HG03175 (cell line): ENCODE results near the gene KRTAP10-1.
"Not testable (repeated sequence)": the region's sequence is repeated elsewhere in the genome, so short reads cannot be mapped to it uniquely, and the experiment has no call there.

Source experiments
- ATAC-seq: cut with Tn5 transposase; IDR thresholded peaks from one replicate; pipeline ENCODE4 v1.9.1; 2021; ENCODE audit warnings: mild to moderate bottlenecking, moderate library complexity; ENCODE audit not compliant: unreplicated experiment

KRTAP10-1 gene

DNA sequence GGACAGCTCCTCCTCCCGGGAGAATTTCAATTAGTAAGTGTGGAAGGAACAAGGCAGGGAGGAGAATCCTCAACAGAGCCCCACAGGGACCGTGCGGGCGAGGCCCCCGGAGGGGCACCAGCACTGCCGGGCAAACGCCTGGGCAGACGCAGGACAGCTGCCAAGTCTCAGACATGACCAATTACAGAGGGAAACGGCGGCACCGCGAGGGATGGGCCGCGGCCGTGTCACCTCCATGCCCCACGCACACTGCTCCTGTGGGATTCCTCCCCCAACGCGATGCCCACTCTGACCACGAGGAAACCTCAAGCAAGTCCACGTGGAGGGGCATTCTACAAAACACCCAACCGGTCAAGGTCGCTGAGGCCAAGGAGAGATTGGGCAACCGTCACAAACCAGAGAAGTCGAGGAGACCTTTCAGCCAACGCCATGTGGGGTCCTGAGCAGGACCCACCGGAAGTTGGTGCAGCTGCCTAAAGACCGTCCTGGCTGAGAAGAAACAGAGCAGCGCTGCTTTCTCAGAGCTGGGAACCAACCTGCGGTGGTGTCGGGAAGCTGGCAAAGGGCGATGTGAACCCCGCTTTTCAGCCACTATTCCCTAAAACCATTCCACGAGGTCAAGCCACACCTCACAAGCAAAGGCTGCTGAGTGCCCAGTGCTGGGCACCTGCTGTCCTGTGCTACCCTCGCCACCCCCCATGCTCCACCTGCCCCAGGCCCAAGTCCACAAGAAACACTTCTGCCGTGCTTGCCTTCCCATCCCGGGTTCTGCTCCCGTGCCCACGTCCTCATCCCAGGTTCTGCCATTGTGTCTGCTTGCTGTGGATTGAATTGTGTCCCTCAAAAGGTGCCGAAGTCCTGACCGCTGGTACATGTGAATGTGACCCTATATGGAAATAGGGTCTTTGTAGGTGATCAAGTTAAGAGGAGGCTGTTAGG is 32.1 kb upstream of the KRTAP10-1 start:
- ATAC-seq = no peak

- no peak for ATAC-seq
Observed at GRCh38 chr21:44571296-44571695, 31.3 kb upstream of the KRTAP10-1 start.

GRCh38 chr21:44569861-44570517 is 30.0 kb upstream of the KRTAP10-1 start:
- ATAC-seq = no peak

DNA sequence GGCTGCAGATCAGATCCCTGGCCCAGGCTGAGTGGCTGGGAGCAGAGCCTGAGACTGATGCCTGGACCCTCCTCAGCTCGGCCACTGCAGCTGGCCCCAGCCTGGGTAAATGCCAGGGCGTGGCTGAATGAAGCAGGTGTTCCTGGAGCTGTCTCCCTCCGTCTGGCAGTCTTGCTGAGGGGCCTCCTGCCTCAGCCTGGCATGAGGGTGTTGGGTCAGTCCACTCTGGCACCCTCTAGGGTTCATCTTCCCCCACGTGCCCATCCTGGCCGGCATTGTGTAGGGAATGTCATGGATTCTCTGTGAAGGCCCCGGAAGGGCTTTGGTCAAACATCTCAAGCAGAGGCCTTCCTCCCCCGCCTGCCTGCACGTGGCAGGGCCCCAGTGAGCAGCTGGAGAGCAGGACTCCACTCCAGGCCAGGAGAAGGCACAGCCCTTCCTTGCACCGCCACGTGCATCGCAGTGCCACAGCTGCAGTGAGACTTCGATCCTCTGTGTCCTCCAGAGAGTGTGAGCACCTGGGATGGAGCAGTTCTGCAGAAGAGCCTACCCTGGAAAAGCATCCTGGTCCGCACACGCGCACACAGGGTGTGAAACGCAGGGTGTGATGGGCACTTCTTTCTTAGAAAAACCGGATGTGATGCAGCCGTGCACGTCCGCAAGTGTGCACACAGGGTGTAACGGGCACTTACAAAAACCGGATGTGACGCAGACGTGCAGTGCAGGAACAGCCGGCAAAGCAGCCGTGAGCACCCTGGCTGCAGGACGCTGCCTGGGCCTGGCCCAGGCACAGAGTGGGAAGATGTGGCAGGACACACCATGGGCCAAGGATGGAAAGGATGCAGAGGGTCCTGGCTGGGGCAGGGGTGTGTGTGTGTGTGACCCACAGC is 28.9 kb upstream of the KRTAP10-1 start:
- ATAC-seq = no peak

DNA sequence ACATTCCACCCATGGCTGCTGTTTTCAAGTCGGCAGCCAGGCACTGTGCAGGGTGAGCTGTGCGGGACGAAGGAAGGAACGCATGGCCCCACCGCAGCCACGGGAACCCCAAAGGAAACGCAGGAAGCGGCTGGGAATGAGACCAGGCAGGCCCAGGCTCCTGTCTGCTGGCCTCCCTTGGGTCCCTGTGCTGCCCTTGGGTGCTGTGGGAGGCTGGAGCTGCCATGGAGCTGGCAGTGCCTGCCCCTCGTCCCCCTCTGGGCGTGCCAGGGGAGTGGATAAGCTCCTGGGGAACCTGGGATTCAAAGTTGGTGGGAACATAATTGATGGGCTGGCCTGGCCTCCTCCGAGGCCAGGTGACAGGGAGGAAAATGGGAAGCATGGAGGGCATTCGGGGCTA is 28.3 kb upstream of the KRTAP10-1 start:
- ATAC-seq = no peak

GRCh38 chr21:44567481-44568171 is 27.6 kb upstream of the KRTAP10-1 start:
- no peak for ATAC-seq

DNA sequence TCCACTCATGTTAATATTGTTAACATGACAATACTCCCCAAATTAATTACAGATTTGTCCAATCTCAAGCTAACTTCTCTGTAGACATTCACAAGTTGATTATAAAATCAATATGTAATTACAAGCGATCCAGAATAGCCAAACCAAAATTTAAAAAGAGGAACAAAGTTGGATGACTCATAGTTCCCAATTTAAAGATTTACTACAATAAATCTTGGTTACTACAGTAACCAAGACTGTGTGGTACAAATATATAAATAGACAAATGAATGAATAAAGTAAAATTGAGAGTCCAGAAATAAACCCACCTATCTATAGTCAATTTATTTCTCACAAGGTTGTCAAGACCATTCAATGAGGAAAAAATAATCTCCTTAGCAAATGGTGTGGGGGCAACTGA is 26.4 kb upstream of the KRTAP10-1 start:
- no peak for ATAC-seq

GRCh38 chr21:44564886-44565598 is 25.0 kb upstream of the KRTAP10-1 start:
- no peak for ATAC-seq

DNA sequence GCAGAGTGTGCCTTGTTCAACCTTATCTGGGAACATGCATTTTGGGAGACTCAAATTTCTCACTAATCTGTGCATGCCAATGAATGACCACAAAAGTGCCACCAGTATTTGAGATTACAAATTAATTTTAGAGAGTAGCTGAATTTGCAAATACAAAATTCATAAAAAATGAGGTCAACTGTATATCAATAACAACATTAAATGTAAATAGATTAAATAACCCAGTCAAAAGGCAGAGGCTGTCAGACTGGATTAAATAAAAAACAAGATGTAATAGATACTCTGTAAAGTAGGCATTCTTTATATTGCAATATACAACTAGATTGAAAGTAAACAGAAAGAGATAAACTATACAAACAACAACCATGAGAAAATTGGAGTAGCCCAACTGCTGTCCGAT is 24.1 kb upstream of the KRTAP10-1 start:
- ATAC-seq = no peak

DNA sequence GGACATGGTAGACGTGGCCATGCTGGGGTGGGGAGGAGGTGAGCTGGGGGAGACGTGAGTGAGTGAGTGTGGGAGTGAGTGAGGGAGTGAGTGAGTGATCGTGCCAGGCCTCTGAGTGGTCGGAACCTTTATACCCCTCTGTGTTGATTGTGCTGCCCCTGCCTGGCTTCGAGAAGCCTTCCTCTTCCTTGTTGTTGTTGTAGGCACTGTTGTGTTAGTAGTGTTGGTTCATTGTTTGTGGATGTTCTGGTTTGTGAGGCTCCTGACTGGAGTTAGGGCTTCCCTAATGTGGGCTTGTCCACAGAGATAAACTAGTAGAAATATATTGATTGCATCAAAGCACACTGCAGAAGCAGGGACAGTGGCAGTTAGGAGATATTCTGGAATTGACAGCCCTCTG is 18.7 kb upstream of the KRTAP10-1 start, which contains the start of gene KRTAP10-3:
Gene KRTAP10-3, minus strand, starts transcription at position 101 of the 400 bp plus-strand sequence. Its CDS starts 80 bp downstream, at position 21.
- no peak for ATAC-seq

DNA sequence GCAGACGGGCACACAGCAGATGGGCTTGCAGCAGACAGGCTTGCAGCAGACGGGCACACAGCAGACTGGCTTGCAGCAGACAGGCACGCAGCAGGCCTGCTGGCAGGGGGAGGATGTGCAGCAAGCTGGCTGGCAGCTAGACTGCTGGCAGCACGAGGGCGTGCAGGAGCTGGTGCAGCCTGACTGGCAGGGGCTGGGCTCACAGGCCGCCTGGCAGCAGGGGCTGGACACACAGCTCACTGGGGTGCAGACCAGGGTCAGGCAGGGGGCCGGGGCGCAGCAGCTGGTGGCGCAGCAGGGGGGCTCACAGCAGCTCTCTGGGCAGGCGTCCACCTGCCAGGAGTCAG is 18.3 kb upstream of the KRTAP10-1 start:
- not testable (repeated sequence) for ATAC-seq

GRCh38 chr21:44557491-44558328 is 17.7 kb upstream of the KRTAP10-1 start:
- no peak for ATAC-seq

- ATAC-seq = no peak
Observed at GRCh38 chr21:44556879-44557278, 16.9 kb upstream of the KRTAP10-1 start.

DNA sequence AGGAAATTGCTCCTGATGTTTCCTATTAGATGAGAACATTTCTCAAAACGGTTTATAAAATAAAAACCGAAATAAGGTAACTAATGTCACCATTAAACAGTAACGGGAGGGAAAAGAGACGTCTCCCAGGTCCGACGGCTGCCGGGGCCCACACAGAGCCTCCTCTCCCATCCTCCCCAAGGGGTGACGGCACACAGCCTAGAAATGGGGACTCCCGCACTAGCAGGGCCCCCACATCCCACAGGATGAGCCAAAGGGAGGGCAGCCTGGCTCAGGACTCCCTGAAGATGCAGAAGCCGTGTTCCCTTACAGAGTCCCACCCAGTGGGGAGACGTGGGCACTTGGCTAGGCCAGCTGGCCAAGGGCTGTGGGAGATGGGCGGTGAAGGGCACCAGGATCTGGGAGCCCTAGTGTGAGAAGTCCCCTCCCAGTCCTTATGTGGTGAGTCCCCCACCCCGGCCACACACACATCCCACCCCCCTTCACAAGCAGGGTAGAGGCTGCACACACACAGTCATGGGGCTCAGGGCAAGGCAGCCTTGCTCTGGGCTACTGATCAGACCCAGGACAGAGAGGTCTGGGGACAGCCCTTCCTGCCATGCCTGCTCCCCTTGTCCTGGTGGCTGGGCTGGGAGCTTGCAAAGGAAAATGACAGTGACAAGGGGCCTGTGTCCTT is 15.3 kb upstream of the KRTAP10-1 start:
- ATAC-seq = no peak

GRCh38 chr21:44552681-44553080 is 12.7 kb upstream of the KRTAP10-1 start:
- no peak for ATAC-seq

DNA sequence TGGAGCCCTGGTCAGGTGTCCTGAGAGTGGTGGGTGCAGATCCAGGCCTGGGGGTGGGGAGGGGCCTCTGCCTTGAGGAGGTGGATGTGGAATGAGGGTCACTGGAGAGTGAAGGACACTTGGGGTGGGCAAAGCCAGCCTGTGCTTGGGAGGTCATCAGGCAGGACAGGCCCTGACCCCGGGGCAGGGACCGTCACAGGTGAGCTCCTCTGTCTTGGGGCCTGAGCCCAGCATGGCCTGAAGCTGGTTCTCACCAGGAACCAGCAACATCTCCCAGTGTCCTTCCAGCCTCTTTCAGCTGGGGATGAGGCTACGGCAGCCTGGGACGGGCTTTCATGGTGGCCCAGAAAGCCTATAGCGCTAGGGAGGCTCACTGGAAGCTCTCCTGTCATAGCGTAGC is 12.1 kb upstream of the KRTAP10-1 start:
- ATAC-seq = no peak

GRCh38 chr21:44551340-44551961 is 11.5 kb upstream of the KRTAP10-1 start, which contains the start of gene KRTAP10-2:
Gene KRTAP10-2 (minus strand): TSS chr21:44551505. CDS start chr21:44551458, 47 bp downstream.
- no peak for ATAC-seq

DNA sequence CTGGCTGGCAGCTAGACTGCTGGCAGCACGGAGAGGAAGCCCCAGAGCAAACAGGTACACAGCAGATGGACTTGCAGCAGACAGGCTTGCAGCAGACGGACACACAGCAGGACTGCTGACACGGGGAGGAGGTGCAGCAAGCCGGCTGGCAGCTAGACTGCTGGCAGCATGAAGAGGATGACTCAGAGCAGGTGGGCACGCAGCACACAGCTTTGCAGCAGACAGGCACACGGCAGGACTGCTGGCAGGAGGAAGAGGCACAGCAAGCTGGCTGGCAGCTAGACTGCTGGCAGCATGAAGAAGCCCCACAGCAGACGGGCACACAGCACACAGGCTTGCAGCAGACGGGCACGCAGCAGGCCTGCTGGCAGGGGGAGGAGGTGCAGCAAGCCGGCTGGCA is 10.8 kb upstream of the KRTAP10-1 start:
- ATAC-seq = no peak
